Parathyroid adenoma (tissue), 2 donors: ENCODE measurements around the gene KIAA0319L.
"Not testable (repeated sequence)": the region's sequence is repeated elsewhere in the genome, so short reads cannot be mapped to it uniquely, and the experiment has no call there.

ENCODE experiments used
- H2AFZ ChIP-seq: fragments of 300-600 bp; sonication (generic); one replicate; pipeline ENCODE4 v1.7.0; 2017; ENCODE audit warnings: antibody characterized with exemption, mild to moderate bottlenecking
- H3K27ac ChIP-seq: fragments of 300-600 bp; sonication (generic); one replicate; pipeline ENCODE4 v1.7.0; 2017
- H3K27me3 ChIP-seq: fragments of 300-600 bp; sonication (generic); one replicate; pipeline ENCODE4 v1.7.0; 2017; ENCODE audit warnings: low read length; ENCODE audit not compliant: control insufficient read depth, insufficient read depth
- H3K36me3 ChIP-seq: fragments of 300-600 bp; sonication (generic); one replicate; pipeline ENCODE4 v1.7.0; 2017; ENCODE audit warnings: low read length; ENCODE audit not compliant: control insufficient read depth, insufficient read depth
- H3K4me1 ChIP-seq: fragments of 300-600 bp; sonication (generic); one replicate; pipeline ENCODE4 v1.7.0; 2017; ENCODE audit warnings: control low read depth
- H3K4me2 ChIP-seq: fragments of 300-600 bp; sonication (generic); one replicate; pipeline ENCODE4 v1.7.0; 2017; ENCODE audit warnings: low read length
- H3K4me3 ChIP-seq: fragments of 300-600 bp; sonication (generic); one replicate; pipeline ENCODE4 v1.7.0; 2017; ENCODE audit warnings: low read depth, low read length
- H3K79me2 ChIP-seq: fragments of 300-600 bp; sonication (generic); one replicate; pipeline ENCODE4 v1.7.0; 2017; ENCODE audit warnings: control low read depth
- H3K9ac ChIP-seq: fragments of 300-600 bp; sonication (generic); one replicate; pipeline ENCODE4 v1.7.0; 2017; ENCODE audit warnings: mild to moderate bottlenecking
- H3K9me3 ChIP-seq: fragments of 300-600 bp; sonication (generic); one replicate; pipeline ENCODE4 v1.7.0; 2017; ENCODE audit warnings: low read length; ENCODE audit not compliant: control insufficient read depth
- TF ChIP-seq, protein P1 (sequence below): fragments of 300-600 bp; sonication (generic); IDR thresholded peaks from one replicate; pipeline ENCODE4 v1.7.0; 2017; ENCODE audit warnings: antibody characterized with exemption, mild to moderate bottlenecking
- donor health status: primary hyperparathyroidism.

The KIAA0319L gene

DNA sequence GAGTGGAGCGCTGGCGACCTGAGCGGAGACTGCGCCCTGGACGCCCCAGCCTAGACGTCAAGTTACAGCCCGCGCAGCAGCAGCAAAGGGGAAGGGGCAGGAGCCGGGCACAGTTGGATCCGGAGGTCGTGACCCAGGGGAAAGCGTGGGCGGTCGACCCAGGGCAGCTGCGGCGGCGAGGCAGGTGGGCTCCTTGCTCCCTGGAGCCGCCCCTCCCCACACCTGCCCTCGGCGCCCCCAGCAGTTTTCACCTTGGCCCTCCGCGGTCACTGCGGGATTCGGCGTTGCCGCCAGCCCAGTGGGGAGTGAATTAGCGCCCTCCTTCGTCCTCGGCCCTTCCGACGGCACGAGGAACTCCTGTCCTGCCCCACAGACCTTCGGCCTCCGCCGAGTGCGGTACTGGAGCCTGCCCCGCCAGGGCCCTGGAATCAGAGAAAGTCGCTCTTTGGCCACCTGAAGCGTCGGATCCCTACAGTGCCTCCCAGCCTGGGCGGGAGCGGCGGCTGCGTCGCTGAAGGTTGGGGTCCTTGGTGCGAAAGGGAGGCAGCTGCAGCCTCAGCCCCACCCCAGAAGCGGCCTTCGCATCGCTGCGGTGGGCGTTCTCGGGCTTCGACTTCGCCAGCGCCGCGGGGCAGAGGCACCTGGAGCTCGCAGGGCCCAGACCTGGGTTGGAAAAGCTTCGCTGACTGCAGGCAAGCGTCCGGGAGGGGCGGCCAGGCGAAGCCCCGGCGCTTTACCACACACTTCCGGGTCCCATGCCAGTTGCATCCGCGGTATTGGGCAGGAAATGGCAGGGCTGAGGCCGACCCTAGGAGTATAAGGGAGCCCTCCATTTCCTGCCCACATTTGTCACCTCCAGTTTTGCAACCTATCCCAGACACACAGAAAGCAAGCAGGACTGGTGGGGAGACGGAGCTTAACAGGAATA is 20.1 kb upstream of the KIAA0319L start:
- H3K36me3 ChIP-seq: no peaks in the 10 kb centered on the region
- H3K27ac ChIP-seq: no peak overlapping the region
- peak overlapping the region; percentile 59 for H2AFZ ChIP-seq
- H3K79me2 ChIP-seq: no peaks in the 10 kb centered on the region
- peak overlapping the region; percentile 63 for H3K4me2 ChIP-seq
- H3K9me3 ChIP-seq: no peaks in the 10 kb centered on the region
- no peaks in the 10 kb centered on the region for H3K4me1 ChIP-seq
- H3K27me3 ChIP-seq: peaks cover 3% of the 10 kb centered on the region
- TF ChIP-seq, protein P1, sequence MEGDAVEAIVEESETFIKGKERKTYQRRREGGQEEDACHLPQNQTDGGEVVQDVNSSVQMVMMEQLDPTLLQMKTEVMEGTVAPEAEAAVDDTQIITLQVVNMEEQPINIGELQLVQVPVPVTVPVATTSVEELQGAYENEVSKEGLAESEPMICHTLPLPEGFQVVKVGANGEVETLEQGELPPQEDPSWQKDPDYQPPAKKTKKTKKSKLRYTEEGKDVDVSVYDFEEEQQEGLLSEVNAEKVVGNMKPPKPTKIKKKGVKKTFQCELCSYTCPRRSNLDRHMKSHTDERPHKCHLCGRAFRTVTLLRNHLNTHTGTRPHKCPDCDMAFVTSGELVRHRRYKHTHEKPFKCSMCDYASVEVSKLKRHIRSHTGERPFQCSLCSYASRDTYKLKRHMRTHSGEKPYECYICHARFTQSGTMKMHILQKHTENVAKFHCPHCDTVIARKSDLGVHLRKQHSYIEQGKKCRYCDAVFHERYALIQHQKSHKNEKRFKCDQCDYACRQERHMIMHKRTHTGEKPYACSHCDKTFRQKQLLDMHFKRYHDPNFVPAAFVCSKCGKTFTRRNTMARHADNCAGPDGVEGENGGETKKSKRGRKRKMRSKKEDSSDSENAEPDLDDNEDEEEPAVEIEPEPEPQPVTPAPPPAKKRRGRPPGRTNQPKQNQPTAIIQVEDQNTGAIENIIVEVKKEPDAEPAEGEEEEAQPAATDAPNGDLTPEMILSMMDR: no peak
- peak overlapping the region; percentile 31 for H3K4me3 ChIP-seq
- H3K9ac ChIP-seq: no peak overlapping the region

DNA sequence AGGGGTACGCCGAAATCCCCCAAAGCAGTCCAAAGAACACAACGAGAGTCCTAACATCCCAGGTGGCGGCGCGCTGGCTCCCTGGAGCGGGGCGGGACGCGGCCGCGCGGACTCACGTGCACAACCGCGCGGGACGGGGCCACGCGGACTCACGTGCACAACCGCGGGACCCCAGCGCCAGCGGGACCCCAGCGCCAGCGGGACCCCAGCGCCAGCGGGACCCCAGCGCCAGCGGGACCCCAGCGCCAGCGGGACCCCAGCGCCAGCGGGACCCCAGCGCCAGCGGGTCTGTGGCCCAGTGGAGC is 19.5 kb upstream of the KIAA0319L start:
- H3K4me2 ChIP-seq, H3K4me1 ChIP-seq, H3K4me3 ChIP-seq: not testable (repeated sequence)

GRCh38 chr1:35576061-35576765 is 19.0 kb upstream of the KIAA0319L start:
- Histone ChIP-seq H3K9me3 (no peaks in the 10 kb centered on the region), H3K27me3 (peaks cover 3% of the 10 kb centered on the region), H3K79me2 (no peaks in the 10 kb centered on the region), H3K27ac (no peak overlapping the region), H3K36me3 (no peaks in the 10 kb centered on the region), H3K4me3 (no peak overlapping the region), H3K4me1 (no peaks in the 10 kb centered on the region), H3K9ac (no peak overlapping the region), H3K4me2 (no peak overlapping the region), H2AFZ (no peak overlapping the region)
- TF ChIP-seq, protein P1: no peak

More for the DNA sequence above, 19.5 kb upstream of the KIAA0319L start:
- H3K9ac ChIP-seq, H3K9me3 ChIP-seq, H3K36me3 ChIP-seq, H3K79me2 ChIP-seq, H3K27me3 ChIP-seq, H3K27ac ChIP-seq, H2AFZ ChIP-seq: not testable (repeated sequence)

DNA sequence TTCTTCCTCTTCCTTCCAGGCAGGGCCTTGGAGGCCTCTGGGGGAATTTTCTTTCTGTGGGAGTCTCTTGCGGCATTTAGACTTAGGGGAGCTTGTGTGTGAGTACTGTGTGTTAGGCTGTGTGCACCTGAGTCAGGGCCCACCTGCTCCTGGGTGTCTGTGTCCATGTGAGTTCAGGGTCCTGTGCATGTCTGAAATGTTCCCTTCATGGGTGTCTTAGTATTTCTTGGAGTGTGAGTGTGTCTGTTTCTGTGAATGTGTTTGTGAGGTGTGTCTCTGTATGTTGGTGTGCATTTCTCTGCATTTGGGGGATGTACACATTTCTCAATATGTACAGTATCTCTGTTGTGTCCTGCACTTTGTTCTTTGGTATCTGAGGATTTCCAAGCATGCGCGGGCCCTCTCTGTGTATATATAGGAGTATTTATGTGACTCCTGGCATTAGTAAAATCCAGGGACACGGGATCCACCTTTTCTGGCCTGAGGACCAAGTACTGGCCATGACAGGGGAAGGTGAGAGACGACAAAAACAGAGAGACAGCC is 18.3 kb upstream of the KIAA0319L start:
- Histone ChIP-seq H3K4me1 (no peaks in the 10 kb centered on the region), H3K4me3 (no peak overlapping the region), H3K27ac (no peak overlapping the region), H3K9me3 (no peaks in the 10 kb centered on the region), H3K79me2 (no peaks in the 10 kb centered on the region), H3K9ac (no peak overlapping the region), H3K4me2 (no peak overlapping the region), H2AFZ (no peak overlapping the region), H3K27me3 (peaks cover 3% of the 10 kb centered on the region), H3K36me3 (no peaks in the 10 kb centered on the region)
- TF ChIP-seq, protein P1: no peak

DNA sequence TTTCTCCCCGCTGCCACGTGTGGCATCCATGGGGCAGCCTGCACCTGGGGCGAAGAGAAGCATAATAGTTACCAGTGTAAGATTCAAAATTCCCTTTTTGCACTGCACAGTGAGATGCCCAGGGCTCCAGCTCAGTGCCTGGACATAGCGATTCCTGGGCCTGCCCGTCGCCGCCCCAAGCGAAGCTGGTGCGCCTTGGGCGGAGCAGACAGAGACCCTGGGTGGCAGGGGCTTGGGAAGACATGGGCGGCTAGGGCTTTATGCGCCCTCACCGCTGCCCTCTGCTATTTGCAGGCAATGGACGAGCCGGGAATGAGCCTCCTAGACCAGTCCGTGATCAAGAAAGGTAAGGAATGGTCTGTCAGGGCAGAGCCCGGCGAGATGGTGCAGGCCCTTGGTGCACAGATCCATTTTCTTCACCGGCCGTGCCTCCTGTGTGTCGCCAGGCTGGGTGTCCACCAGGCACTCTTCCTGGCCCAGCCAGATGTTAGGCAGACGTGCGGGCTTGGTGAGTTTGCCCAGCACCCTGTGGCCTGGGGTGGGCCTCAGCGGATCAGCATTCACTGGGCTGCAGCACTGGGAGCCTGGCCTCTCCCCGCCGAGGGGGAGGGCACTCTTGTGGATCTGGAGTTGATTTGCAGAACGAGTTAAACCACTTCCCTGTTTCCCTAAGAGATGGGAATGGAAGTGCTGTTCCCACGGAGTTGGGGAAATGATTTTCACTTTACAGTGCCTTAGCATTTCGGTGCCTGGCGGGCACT is 17.6 kb upstream of the KIAA0319L start:
- Histone ChIP-seq H3K4me2 (no peak overlapping the region), H3K4me1 (no peaks in the 10 kb centered on the region), H3K27ac (no peak overlapping the region), H3K9ac (no peak overlapping the region), H3K27me3 (peaks cover 3% of the 10 kb centered on the region), H3K36me3 (no peaks in the 10 kb centered on the region), H3K4me3 (no peak overlapping the region), H2AFZ (no peak overlapping the region), H3K9me3 (no peaks in the 10 kb centered on the region), H3K79me2 (no peaks in the 10 kb centered on the region)
- TF ChIP-seq, protein P1: no peak
